Hepatocyte (in vitro differentiated cells): ENCODE data around the gene SLITRK1. TPM values are rescaled to one million over a fixed set of nuclear protein-coding genes. Genes with fewer than 3 reads are reported as not detected.
A peak's percentile ranks its signal among the peaks of the same experiment; 100 is the strongest.

ENCODE experiments used
- DNase-seq: peaks from one replicate; pipeline ENCODE4 v3.0.0-alpha.2; 2016; ENCODE audit warnings: low spot score
- H2AFZ ChIP-seq: fragments of 200-600 bp; sonication (generic); 2 replicates; pipeline ENCODE4 v1.6.0; 2016; ENCODE audit warnings: antibody characterized with exemption, mild to moderate bottlenecking
- H3K27ac ChIP-seq: fragments of 200-600 bp; sonication (generic); 2 replicates; pipeline ENCODE4 v1.5.1; 2016; ENCODE audit warnings: mild to moderate bottlenecking
- H3K27me3 ChIP-seq: fragments of 200-600 bp; sonication (generic); 2 replicates; pipeline ENCODE4 v1.6.1; 2016
- H3K36me3 ChIP-seq: fragments of 200-600 bp; sonication (generic); replicated peaks from 2 replicates; pipeline ENCODE4 v1.5.1; 2016; ENCODE audit warnings: low read depth; ENCODE audit not compliant: insufficient read depth
- H3K4me1 ChIP-seq: fragments of 200-600 bp; sonication (generic); 2 replicates; pipeline ENCODE4 v1.5.1; 2016; ENCODE audit warnings: mild to moderate bottlenecking, moderate library complexity; ENCODE audit not compliant: insufficient read depth
- H3K4me2 ChIP-seq: fragments of 200-600 bp; sonication (generic); 2 replicates; pipeline ENCODE4 v1.6.0; 2016
- H3K4me3 ChIP-seq: fragments of 200-600 bp; sonication (generic); 2 replicates; pipeline ENCODE4 v1.5.1; 2016; ENCODE audit warnings: mild to moderate bottlenecking
- H3K79me2 ChIP-seq: fragments of 200-600 bp; sonication (generic); 2 replicates; pipeline ENCODE4 v1.6.0; 2017; ENCODE audit warnings: mild to moderate bottlenecking
- H3K9me2 ChIP-seq: fragments of 200-600 bp; sonication (generic); replicated peaks from 2 replicates; pipeline ENCODE4 v1.6.0; 2017; ENCODE audit warnings: mild to moderate bottlenecking; ENCODE audit not compliant: insufficient read depth
- H3K9me3 ChIP-seq: fragments of 200-600 bp; sonication (generic); 2 replicates; pipeline ENCODE4 v1.5.1; 2016; ENCODE audit warnings: low read depth, mild to moderate bottlenecking
- H4K20me1 ChIP-seq: fragments of 200-600 bp; sonication (generic); 2 replicates; pipeline ENCODE4 v1.6.0; 2016; ENCODE audit warnings: mild to moderate bottlenecking; ENCODE audit not compliant: insufficient read depth, poor library complexity, severe bottlenecking
- CTCF ChIP-seq: fragments of 200-600 bp; sonication (generic); IDR thresholded peaks from 2 replicates; pipeline ENCODE4 v1.5.1; 2016; ENCODE audit warnings: antibody characterized with exemption, mild to moderate bottlenecking; ENCODE audit not compliant: poor library complexity
- EZH2 ChIP-seq: fragments of 200-600 bp; sonication (generic); IDR thresholded peaks from 2 replicates; pipeline ENCODE4 v1.6.1; 2016; ENCODE audit warnings: antibody characterized with exemption, mild to moderate bottlenecking, borderline replicate concordance
- EZH2phosphoT487 ChIP-seq: fragments of 200-600 bp; sonication (generic); IDR thresholded peaks from one replicate; pipeline ENCODE4 v1.6.1; 2018; ENCODE audit warnings: antibody characterized with exemption, mild to moderate bottlenecking, low read depth, moderate library complexity; ENCODE audit not compliant: unreplicated experiment, severe bottlenecking
- WGBS: methylation state at CpG from one replicate; pipeline ENCODE4 v1.1.6; 2016; ENCODE audit warnings: low lambda C conversion rate; ENCODE audit errors: missing lambda C conversion rate; 5-methylcytosine and 5-hydroxymethylcytosine counted together
- polyA plus RNA-seq: library from polyadenylated mRNA; unstranded; fragments of >200 nt; fragmentation: Nextera tagmentation; extraction: Ambion mirVana; gene quantifications from 2 replicates; pipeline ENCODE4 v1.2.1, GENCODE V29; 2016
- total RNA-seq: library from RNA; depleted of rRNA; stranded (reverse); fragments of >200 nt; gene quantifications from 2 replicates; pipeline ENCODE4 v1.2.3, GENCODE V29; 2014

The SLITRK1 gene
- total and polyA plus RNA-seq, 2 experiments from 2014 or later, result not detected

- Histone ChIP-seq H3K9me3 (no peaks in the 10 kb centered on the region), H4K20me1 (no peaks in the 10 kb centered on the region), H3K4me2 (peak overlapping the region; percentile 72), H3K27ac (no peak overlapping the region), H3K9me2 (no peaks in the 10 kb centered on the region), H2AFZ (no peak overlapping the region), H3K36me3 (no peaks in the 10 kb centered on the region), H3K79me2 (no peaks in the 10 kb centered on the region), H3K27me3 (peaks cover 65% of the 10 kb centered on the region), H3K4me3 (no peak overlapping the region), H3K4me1 (peaks cover 6% of the 10 kb centered on the region)
- DNase-seq, result no peak
- 4% methylated on average over 14 of the region's 14 CpGs for WGBS
- TF ChIP-seq CTCF (no peak), EZH2 (no peak), EZH2phosphoT487 (no peak)
Observed at GRCh38 chr13:83883061-83883523, 818 bp upstream of the SLITRK1 start.

- no peak overlapping the region for H2AFZ ChIP-seq
- H3K4me1 ChIP-seq, result peaks cover 6% of the 10 kb centered on the region
- no peaks in the 10 kb centered on the region for H3K79me2 ChIP-seq
- H4K20me1 ChIP-seq, result no peaks in the 10 kb centered on the region
- H3K27me3 ChIP-seq, result peaks cover 70% of the 10 kb centered on the region
- no peaks in the 10 kb centered on the region for H3K9me2 ChIP-seq
- H3K4me2 ChIP-seq, result peak overlapping the region; percentile 72
- H3K36me3 ChIP-seq, result no peaks in the 10 kb centered on the region
- H3K9me3 ChIP-seq, result no peaks in the 10 kb centered on the region
- WGBS, result 6% methylated on average over 9 of the region's 9 CpGs
- TF ChIP-seq EZH2 (no peak), CTCF (no peak), EZH2phosphoT487 (no peak)
- no peak overlapping the region for H3K4me3 ChIP-seq
- DNase-seq, result no peak
- no peak overlapping the region for H3K27ac ChIP-seq
Observed at GRCh38 chr13:83882606-83882959, 309 bp upstream of the SLITRK1 start.

GRCh38 chr13:83881140-83881684 is 1.1 kb downstream of the SLITRK1 start:
- Histone ChIP-seq H3K9me2 (no peaks in the 10 kb centered on the region), H3K9me3 (no peaks in the 10 kb centered on the region), H3K27me3 (peaks cover 82% of the 10 kb centered on the region), H2AFZ (no peak overlapping the region), H3K27ac (no peak overlapping the region), H3K4me2 (peak overlapping the region; percentile 72), H3K4me1 (peaks cover 6% of the 10 kb centered on the region), H3K79me2 (no peaks in the 10 kb centered on the region), H3K36me3 (no peaks in the 10 kb centered on the region), H3K4me3 (no peak overlapping the region), H4K20me1 (no peaks in the 10 kb centered on the region)
- TF ChIP-seq EZH2 (no peak), EZH2phosphoT487 (no peak), CTCF (no peak)
- DNase-seq, result no peak
- 8% methylated on average over 19 of the region's 19 CpGs for WGBS
